ENCODE results near the gene SH2D6. TPM values are rescaled to one million over a fixed set of nuclear protein-coding genes. Genes with fewer than 3 reads are reported as not detected.
"Not testable (repeated sequence)": the region's sequence is repeated elsewhere in the genome, so short reads cannot be mapped to it uniquely, and the experiment has no call there.

Gene SH2D6
- polyA plus RNA-seq, 2 donors: 0.07 to 0.14 TPM

GRCh38 chr2:85436836-85437487, 18.4 kb downstream of the SH2D6 start:
- Histone ChIP-seq H3K9me3 (ENCODE audit: control insufficient read depth in 2 of 2, insufficient read depth in 1 of 2, low read depth in 1 of 2, low read length in 1 of 2) (no peaks in the 10 kb centered on the region), H3K4me3 (ENCODE audit: low read depth in 1 of 2, low read length in 2 of 2) (no peak overlapping the region), H3K27me3 (ENCODE audit: control insufficient read depth in 1 of 2, insufficient read depth in 2 of 2, low read length in 2 of 2) (no peaks in the 10 kb centered on the region), H3K36me3 (ENCODE audit: control insufficient read depth in 2 of 2, insufficient read depth in 2 of 2, low read length in 1 of 2) (no peaks in the 10 kb centered on the region), H3K4me1 (ENCODE audit: control insufficient read depth in 2 of 2, insufficient read depth in 2 of 2, low read length in 1 of 2) (peaks cover 7 to 15% of the 10 kb centered on the region in 2 donors), H3K27ac (ENCODE audit: low read depth in 2 of 2, low read length in 1 of 2) (peak overlapping the region; percentile 93 to 94)
- 63 to 64% methylated on average over 10 of the region's 10 CpGs for WGBS, 2 donors

- Histone ChIP-seq H3K4me1 (ENCODE audit: control insufficient read depth in 2 of 2, insufficient read depth in 2 of 2, low read length in 1 of 2) (peaks cover 7 to 15% of the 10 kb centered on the region in 2 donors), H3K36me3 (ENCODE audit: control insufficient read depth in 2 of 2, insufficient read depth in 2 of 2, low read length in 1 of 2) (no peaks in the 10 kb centered on the region), H3K9me3 (ENCODE audit: control insufficient read depth in 2 of 2, insufficient read depth in 1 of 2, low read depth in 1 of 2, low read length in 1 of 2) (no peaks in the 10 kb centered on the region), H3K4me3 (ENCODE audit: low read depth in 1 of 2, low read length in 2 of 2) (peak overlapping the region; percentile 30 to 41), H3K27me3 (ENCODE audit: control insufficient read depth in 1 of 2, insufficient read depth in 2 of 2, low read length in 2 of 2) (no peaks in the 10 kb centered on the region), H3K27ac (ENCODE audit: low read depth in 2 of 2, low read length in 1 of 2) (peak overlapping the region; percentile 93 to 94)
- WGBS, 2 donors: 3 to 9% methylated on average over 44 to 64 of the region's 64 CpGs
Measured at GRCh38 chr2:85437488-85438200, 19.1 kb downstream of the SH2D6 start.

GRCh38 chr2:85438201-85439024, 19.9 kb downstream of the SH2D6 start:
- H3K4me3 ChIP-seq (ENCODE audit: low read depth in 1 of 2, low read length in 2 of 2): peak overlapping the region in 1 of 2 donors; percentile 41
- H3K9me3 ChIP-seq (ENCODE audit: control insufficient read depth in 2 of 2, insufficient read depth in 1 of 2, low read depth in 1 of 2, low read length in 1 of 2): no peaks in the 10 kb centered on the region
- 40 to 41% methylated on average over 19 of the region's 19 CpGs for WGBS, 2 donors
- no peaks in the 10 kb centered on the region for H3K36me3 ChIP-seq (ENCODE audit: control insufficient read depth in 2 of 2, insufficient read depth in 2 of 2, low read length in 1 of 2)
- peak overlapping the region; percentile 93 to 94 for H3K27ac ChIP-seq (ENCODE audit: low read depth in 2 of 2, low read length in 1 of 2)
- H3K27me3 ChIP-seq (ENCODE audit: control insufficient read depth in 1 of 2, insufficient read depth in 2 of 2, low read length in 2 of 2): no peaks in the 10 kb centered on the region
- peaks cover 7 to 15% of the 10 kb centered on the region in 2 donors for H3K4me1 ChIP-seq (ENCODE audit: control insufficient read depth in 2 of 2, insufficient read depth in 2 of 2, low read length in 1 of 2)

- no peak overlapping the region for H3K4me3 ChIP-seq (ENCODE audit: low read depth in 1 of 2, low read length in 2 of 2)
- H3K27ac ChIP-seq (ENCODE audit: low read depth in 2 of 2, low read length in 1 of 2): peak overlapping the region; percentile 93 to 94
- WGBS, 2 donors: 75 to 89% methylated on average over 6 of the region's 6 CpGs
- no peaks in the 10 kb centered on the region for H3K9me3 ChIP-seq (ENCODE audit: control insufficient read depth in 2 of 2, insufficient read depth in 1 of 2, low read depth in 1 of 2, low read length in 1 of 2)
- H3K27me3 ChIP-seq (ENCODE audit: control insufficient read depth in 1 of 2, insufficient read depth in 2 of 2, low read length in 2 of 2): no peaks in the 10 kb centered on the region
- H3K4me1 ChIP-seq (ENCODE audit: control insufficient read depth in 2 of 2, insufficient read depth in 2 of 2, low read length in 1 of 2): peaks cover 3 to 8% of the 10 kb centered on the region in 2 donors
- no peaks in the 10 kb centered on the region for H3K36me3 ChIP-seq (ENCODE audit: control insufficient read depth in 2 of 2, insufficient read depth in 2 of 2, low read length in 1 of 2)
Measured at GRCh38 chr2:85439025-85439472, 20.5 kb downstream of the SH2D6 start.

GRCh38 chr2:85439569-85439968, 21.1 kb downstream of the SH2D6 start:
- not testable (repeated sequence) for H3K27ac ChIP-seq (ENCODE audit: low read depth in 2 of 2, low read length in 1 of 2); H3K4me1 ChIP-seq (ENCODE audit: control insufficient read depth in 2 of 2, insufficient read depth in 2 of 2, low read length in 1 of 2); H3K4me3 ChIP-seq (ENCODE audit: low read depth in 1 of 2, low read length in 2 of 2); H3K27me3 ChIP-seq (ENCODE audit: control insufficient read depth in 1 of 2, insufficient read depth in 2 of 2, low read length in 2 of 2); H3K9me3 ChIP-seq (ENCODE audit: control insufficient read depth in 2 of 2, insufficient read depth in 1 of 2, low read depth in 1 of 2, low read length in 1 of 2); H3K36me3 ChIP-seq (ENCODE audit: control insufficient read depth in 2 of 2, insufficient read depth in 2 of 2, low read length in 1 of 2)
- 86 to 88% methylated on average over 9 of the region's 9 CpGs for WGBS, 2 donors

GRCh38 chr2:85439986-85440385, 21.5 kb downstream of the SH2D6 start:
- no peak overlapping the region for H3K27ac ChIP-seq (ENCODE audit: low read depth in 2 of 2, low read length in 1 of 2)
- WGBS, 2 donors: 84 to 86% methylated on average over 7 of the region's 7 CpGs
- H3K9me3 ChIP-seq (ENCODE audit: control insufficient read depth in 2 of 2, insufficient read depth in 1 of 2, low read depth in 1 of 2, low read length in 1 of 2): no peaks in the 10 kb centered on the region
- no peaks in the 10 kb centered on the region for H3K27me3 ChIP-seq (ENCODE audit: control insufficient read depth in 1 of 2, insufficient read depth in 2 of 2, low read length in 2 of 2)
- no peaks in the 10 kb centered on the region for H3K36me3 ChIP-seq (ENCODE audit: control insufficient read depth in 2 of 2, insufficient read depth in 2 of 2, low read length in 1 of 2)
- peaks cover 5 to 7% of the 10 kb centered on the region in 2 donors for H3K4me1 ChIP-seq (ENCODE audit: control insufficient read depth in 2 of 2, insufficient read depth in 2 of 2, low read length in 1 of 2)
- H3K4me3 ChIP-seq (ENCODE audit: low read depth in 1 of 2, low read length in 2 of 2): no peak overlapping the region

- 74 to 75% methylated on average over 5 of the region's 5 CpGs for WGBS, 2 donors
- peaks cover 5 to 8% of the 10 kb centered on the region in 2 donors for H3K4me1 ChIP-seq (ENCODE audit: control insufficient read depth in 2 of 2, insufficient read depth in 2 of 2, low read length in 1 of 2)
- H3K4me3 ChIP-seq (ENCODE audit: low read depth in 1 of 2, low read length in 2 of 2): no peak overlapping the region
- H3K27me3 ChIP-seq (ENCODE audit: control insufficient read depth in 1 of 2, insufficient read depth in 2 of 2, low read length in 2 of 2): no peaks in the 10 kb centered on the region
- H3K9me3 ChIP-seq (ENCODE audit: control insufficient read depth in 2 of 2, insufficient read depth in 1 of 2, low read depth in 1 of 2, low read length in 1 of 2): no peaks in the 10 kb centered on the region
- H3K27ac ChIP-seq (ENCODE audit: low read depth in 2 of 2, low read length in 1 of 2): no peak overlapping the region
- no peaks in the 10 kb centered on the region for H3K36me3 ChIP-seq (ENCODE audit: control insufficient read depth in 2 of 2, insufficient read depth in 2 of 2, low read length in 1 of 2)
Measured at GRCh38 chr2:85440729-85441128, 22.2 kb downstream of the SH2D6 start.

- Histone ChIP-seq H3K4me3 (ENCODE audit: low read depth in 1 of 2, low read length in 2 of 2) (no peak overlapping the region), H3K4me1 (ENCODE audit: control insufficient read depth in 2 of 2, insufficient read depth in 2 of 2, low read length in 1 of 2) (peaks cover 11 to 12% of the 10 kb centered on the region in 2 donors), H3K9me3 (ENCODE audit: control insufficient read depth in 2 of 2, insufficient read depth in 1 of 2, low read depth in 1 of 2, low read length in 1 of 2) (no peaks in the 10 kb centered on the region), H3K36me3 (ENCODE audit: control insufficient read depth in 2 of 2, insufficient read depth in 2 of 2, low read length in 1 of 2) (no peaks in the 10 kb centered on the region), H3K27me3 (ENCODE audit: control insufficient read depth in 1 of 2, insufficient read depth in 2 of 2, low read length in 2 of 2) (no peaks in the 10 kb centered on the region), H3K27ac (ENCODE audit: low read depth in 2 of 2, low read length in 1 of 2) (no peak overlapping the region)
- WGBS, 2 donors: 80 to 84% methylated on average over 4 of the region's 4 CpGs
Measured at GRCh38 chr2:85441864-85442263, 23.4 kb downstream of the SH2D6 start.

- H3K27ac ChIP-seq (ENCODE audit: low read depth in 2 of 2, low read length in 1 of 2): no peak overlapping the region
Measured at GRCh38 chr2:85444629-85445172, 26.2 kb downstream of the SH2D6 start.

More at GRCh38 chr2:85444629-85445172, 26.2 kb downstream of the SH2D6 start:
- no peaks in the 10 kb centered on the region for H3K9me3 ChIP-seq (ENCODE audit: control insufficient read depth in 2 of 2, insufficient read depth in 1 of 2, low read depth in 1 of 2, low read length in 1 of 2)
- no peaks in the 10 kb centered on the region for H3K27me3 ChIP-seq (ENCODE audit: control insufficient read depth in 1 of 2, insufficient read depth in 2 of 2, low read length in 2 of 2)
- H3K36me3 ChIP-seq (ENCODE audit: control insufficient read depth in 2 of 2, insufficient read depth in 2 of 2, low read length in 1 of 2): no peaks in the 10 kb centered on the region
- H3K4me3 ChIP-seq (ENCODE audit: low read depth in 1 of 2, low read length in 2 of 2): no peak overlapping the region
- WGBS, 2 donors: 85 to 89% methylated on average over 6 of the region's 6 CpGs
- peaks cover 8 to 9% of the 10 kb centered on the region in 2 donors for H3K4me1 ChIP-seq (ENCODE audit: control insufficient read depth in 2 of 2, insufficient read depth in 2 of 2, low read length in 1 of 2)

All from esophagus (tissue), 2 donors.